Measurements from ENCODE around the gene PIGU. TPM values are rescaled to one million over a fixed set of nuclear protein-coding genes. Genes with fewer than 3 reads are reported as not detected.

Gene PIGU
- total and polyA plus RNA-seq, 11 donors, result 10.8 to 24.8 (median 16.1) TPM

DNA sequence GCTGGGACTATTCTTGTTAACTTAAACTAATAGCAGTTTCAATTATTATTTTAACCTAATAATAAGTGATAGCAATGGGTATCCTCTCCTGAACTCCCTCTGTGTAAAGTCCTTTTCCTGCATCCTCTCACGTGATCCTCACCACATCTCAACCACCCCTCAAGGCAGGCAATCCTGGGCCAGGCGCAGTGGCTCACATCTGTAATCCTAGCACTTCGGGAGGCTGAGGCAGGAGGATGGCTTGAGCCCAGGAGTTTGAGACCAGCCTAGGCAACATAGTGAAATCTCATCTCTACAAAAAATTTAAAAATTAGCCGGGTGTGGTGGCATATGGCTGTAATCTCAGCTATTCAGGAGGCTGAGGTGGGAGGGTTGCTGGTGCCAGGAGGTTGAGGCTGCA lies 94.7 kb downstream of the PIGU start:
- Histone ChIP-seq H3K4me3 (no peak overlapping the region), H3K27ac (peak overlapping the region in 11 of 12 donors; percentile 45 to 75 (median 56)), H3K36me3 (peaks cover 0 to 49% (median 9%) of the 10 kb centered on the region in 9 donors), H3K9me3 (no peaks in the 10 kb centered on the region), H3K4me1 (peaks cover 0 to 56% (median 22%) of the 10 kb centered on the region in 12 donors), H3K27me3 (no peaks in the 10 kb centered on the region)
- TF ChIP-seq, protein P1, sequence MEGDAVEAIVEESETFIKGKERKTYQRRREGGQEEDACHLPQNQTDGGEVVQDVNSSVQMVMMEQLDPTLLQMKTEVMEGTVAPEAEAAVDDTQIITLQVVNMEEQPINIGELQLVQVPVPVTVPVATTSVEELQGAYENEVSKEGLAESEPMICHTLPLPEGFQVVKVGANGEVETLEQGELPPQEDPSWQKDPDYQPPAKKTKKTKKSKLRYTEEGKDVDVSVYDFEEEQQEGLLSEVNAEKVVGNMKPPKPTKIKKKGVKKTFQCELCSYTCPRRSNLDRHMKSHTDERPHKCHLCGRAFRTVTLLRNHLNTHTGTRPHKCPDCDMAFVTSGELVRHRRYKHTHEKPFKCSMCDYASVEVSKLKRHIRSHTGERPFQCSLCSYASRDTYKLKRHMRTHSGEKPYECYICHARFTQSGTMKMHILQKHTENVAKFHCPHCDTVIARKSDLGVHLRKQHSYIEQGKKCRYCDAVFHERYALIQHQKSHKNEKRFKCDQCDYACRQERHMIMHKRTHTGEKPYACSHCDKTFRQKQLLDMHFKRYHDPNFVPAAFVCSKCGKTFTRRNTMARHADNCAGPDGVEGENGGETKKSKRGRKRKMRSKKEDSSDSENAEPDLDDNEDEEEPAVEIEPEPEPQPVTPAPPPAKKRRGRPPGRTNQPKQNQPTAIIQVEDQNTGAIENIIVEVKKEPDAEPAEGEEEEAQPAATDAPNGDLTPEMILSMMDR (IDR thresholded peaks at IDR 0.05), result no peak
- TF ChIP-seq POLR2A (IDR thresholded peaks at IDR 0.05), result no peak
- ATAC-seq (no peak), DNase-seq (no peak)
- WGBS, 4 donors, result 64 to 77% (median 66%) methylated on average over 4 of the region's 4 CpGs
- intact Hi-C loops (cut with DNase I), result loop anchor here in 5 of 10 donors (5.0 to 10.0 kb wide), 3 partner anchors 45 to 173 kb away; partner anchors contain the start of gene TP53INP2 (in 3 of the 5)

DNA sequence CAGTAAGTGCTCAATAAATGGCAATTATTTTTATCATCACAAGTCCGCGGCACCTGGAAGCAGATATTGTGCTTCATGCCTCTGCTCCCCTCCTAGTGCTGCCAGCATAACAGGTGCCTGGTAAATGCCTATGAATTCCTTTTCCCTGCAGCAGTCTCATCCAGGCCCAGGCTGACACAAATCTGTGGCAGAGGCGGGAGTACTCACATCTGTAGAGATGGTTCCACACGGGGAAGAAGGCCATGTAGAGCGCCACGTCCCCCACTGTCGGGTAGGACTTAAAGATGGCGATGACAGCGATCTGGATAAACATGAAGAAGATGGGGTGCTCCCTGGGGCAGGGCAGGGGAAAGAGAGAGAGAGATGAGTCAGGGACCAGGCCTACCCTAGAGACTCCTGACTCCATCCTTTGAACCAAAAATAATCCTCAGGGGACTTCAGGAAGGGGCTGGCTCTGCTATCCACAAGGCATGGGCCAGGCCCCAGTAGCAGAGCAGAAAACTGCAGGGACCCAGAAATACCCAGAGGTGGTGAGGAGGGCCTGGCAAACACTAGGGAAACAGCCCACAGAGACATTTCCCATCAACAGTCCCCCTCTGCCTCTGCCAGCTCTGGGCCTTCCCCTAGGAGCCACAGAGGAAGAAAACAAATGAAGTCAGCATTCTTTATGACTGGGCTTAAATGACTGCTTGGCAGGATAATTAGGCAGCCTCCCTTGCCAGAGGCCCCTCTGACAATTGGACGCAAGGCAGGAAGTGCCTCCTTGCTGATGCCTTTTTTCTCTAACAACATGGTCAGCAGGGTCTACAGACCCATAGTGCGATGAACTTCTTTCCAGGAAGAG lies 95.3 kb downstream of the PIGU start:
- peak in 1 of 5 donors; percentile 40 for DNase-seq
- TF ChIP-seq, protein P1 (IDR thresholded peaks at IDR 0.05), result no peak
- no peak for TF ChIP-seq POLR2A (IDR thresholded peaks at IDR 0.05)
- peaks cover 0 to 42% (median 8%) of the 10 kb centered on the region in 9 donors for H3K36me3 ChIP-seq

GRCh38 chr20:34579979-34580940 lies 96.6 kb downstream of the PIGU start:
- Histone ChIP-seq H3K36me3 (peaks cover 0 to 32% (median 7%) of the 10 kb centered on the region in 9 donors), H3K9me3 (no peaks in the 10 kb centered on the region), H3K27ac (peak overlapping the region in 3 of 12 donors; percentile 26 to 89 (median 78)), H3K4me3 (no peak overlapping the region), H3K4me1 (peaks cover 0 to 59% (median 22%) of the 10 kb centered on the region in 12 donors), H3K27me3 (no peaks in the 10 kb centered on the region)
- intact Hi-C loops (cut with DNase I), result loop anchor here in 9 of 10 donors (1.0 to 10.0 kb wide), 11 partner anchors 47 to 189 kb away; partner anchors contain the start of gene TP53INP2 (in 4 of the 9)
- TF ChIP-seq, protein P1 (IDR thresholded peaks at IDR 0.05), result no peak
- TF ChIP-seq POLR2A (IDR thresholded peaks at IDR 0.05), result no peak
- ATAC-seq (no peak), DNase-seq (no peak)
- WGBS, 4 donors, result 86 to 93% (median 91%) methylated on average over 7 of the region's 7 CpGs

More for the DNA sequence above, 95.3 kb downstream of the PIGU start:
- intact Hi-C loops (cut with DNase I), result loop anchor here in 5 of 10 donors (5.0 to 10.0 kb wide), 3 partner anchors 46 to 173 kb away; partner anchors contain the start of gene TP53INP2 (in 3 of the 5)
- no peaks in the 10 kb centered on the region for H3K9me3 ChIP-seq
- no peak for ATAC-seq
- H3K4me3 ChIP-seq, result no peak overlapping the region
- peaks cover 0 to 59% (median 22%) of the 10 kb centered on the region in 12 donors for H3K4me1 ChIP-seq
- H3K27ac ChIP-seq, result peak overlapping the region; percentile 3 to 75 (median 56)
- WGBS, 4 donors, result 72 to 85% (median 81%) methylated on average over 9 to 11 of the region's 11 CpGs
- H3K27me3 ChIP-seq, result no peaks in the 10 kb centered on the region

All from heart left ventricle (tissue), 16 donors.